Activated CD8-positive, alpha-beta memory T cell treated with anti-CD3 and anti-CD28 coated beads for 48 hours (primary cell): ENCODE measurements around the gene TMPRSS13.
"Not testable (repeated sequence)": the region's sequence is repeated elsewhere in the genome, so short reads cannot be mapped to it uniquely, and the experiment has no call there.

Experiments
- DNase-seq, 3 experiments: peaks; one replicate each; pipeline ENCODE4 v3.0.0-alpha.2; 2020; ENCODE audit warnings: low read depth in 2 of 3, low spot score in 2 of 3

The TMPRSS13 gene

DNA sequence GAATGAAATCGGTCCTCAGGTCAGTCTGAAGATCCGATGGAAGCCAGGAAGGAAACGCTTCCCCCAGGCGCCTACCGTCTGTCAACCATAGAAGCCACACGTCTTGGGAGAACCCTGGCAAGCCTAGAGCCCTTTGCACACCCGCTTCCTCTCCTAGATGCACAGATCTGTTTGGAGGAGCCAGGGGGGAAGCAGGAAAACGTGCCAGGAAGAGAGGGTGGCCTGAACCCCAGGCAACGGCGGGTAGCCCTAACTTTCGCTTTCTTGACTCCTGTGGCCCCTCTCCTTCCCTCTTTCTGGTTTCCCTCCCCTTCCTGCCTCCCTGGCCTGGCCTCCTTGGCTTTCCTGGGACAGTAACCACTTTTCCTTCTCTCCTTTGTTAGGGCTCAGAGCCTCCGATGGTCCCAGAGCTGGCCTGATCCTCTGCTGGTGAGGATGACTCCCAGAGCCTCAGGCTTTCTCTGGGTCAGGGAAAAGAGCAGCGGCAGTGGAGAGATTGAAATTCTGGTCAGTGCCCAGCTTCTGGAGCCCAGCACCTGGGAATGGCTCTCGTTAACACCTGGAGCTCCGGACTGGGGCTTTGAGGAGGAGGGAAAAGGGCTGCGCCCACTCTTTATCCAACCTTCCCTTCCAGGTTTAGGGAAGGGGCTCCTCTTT is 54.8 kb downstream of the TMPRSS13 start:
- DNase-seq = no peak

DNA sequence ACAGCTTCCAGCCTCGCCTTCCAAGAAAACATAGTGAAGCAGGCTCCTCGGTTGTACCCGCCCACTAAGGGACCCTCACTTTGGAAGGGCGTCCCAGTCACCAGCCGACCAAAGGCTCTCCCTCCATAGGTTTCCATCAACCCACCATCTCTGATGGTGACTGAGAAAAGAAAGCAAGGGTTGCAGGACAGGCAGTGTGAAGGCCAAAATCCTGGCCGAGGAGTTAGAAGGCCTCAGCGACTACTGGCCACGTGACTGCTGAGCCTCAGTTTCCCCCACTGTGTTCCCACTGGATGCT is 55.4 kb downstream of the TMPRSS13 start:
- no peak for DNase-seq

DNA sequence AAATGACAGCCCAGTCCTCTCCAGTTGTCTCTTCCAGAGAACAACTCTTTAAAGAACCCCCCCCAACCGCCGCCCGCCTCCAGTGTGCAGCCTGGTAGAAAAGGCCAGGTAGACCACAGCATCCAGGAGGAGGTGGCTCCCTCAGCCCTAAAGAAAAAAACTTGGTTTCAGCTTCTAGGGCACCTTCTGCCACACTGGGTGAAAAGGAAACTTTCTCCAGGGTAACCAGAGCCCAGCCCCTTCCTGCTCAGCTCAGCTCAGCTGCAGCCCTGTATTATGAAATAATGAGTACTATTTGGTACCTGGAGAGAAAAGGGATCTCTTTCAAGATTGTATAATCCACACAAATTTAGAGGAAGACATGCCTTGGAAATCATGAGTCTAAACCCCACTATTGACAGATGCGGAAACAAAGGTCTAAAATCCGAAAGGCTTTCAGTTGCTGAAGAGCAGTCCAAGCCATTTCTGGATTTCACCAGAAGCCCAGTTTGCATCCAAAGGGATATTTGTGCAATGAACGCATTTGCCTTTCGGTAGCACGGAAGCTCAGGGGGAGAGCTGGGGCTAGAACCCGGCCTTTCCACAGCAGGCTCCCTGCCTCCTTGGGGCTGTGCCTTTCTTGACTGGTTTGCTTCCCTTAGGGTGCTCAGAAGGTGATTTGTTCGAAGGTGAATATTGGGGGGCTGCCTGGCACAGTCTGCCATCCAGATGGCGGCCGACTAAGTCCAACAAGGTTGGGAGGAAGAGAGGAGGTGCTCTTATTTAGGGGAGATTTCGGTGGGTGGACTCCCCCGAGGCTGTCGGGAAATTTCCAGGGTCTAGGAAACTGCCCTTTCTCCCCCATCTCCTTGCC is 56.0 kb downstream of the TMPRSS13 start:
- no peak for DNase-seq

DNA sequence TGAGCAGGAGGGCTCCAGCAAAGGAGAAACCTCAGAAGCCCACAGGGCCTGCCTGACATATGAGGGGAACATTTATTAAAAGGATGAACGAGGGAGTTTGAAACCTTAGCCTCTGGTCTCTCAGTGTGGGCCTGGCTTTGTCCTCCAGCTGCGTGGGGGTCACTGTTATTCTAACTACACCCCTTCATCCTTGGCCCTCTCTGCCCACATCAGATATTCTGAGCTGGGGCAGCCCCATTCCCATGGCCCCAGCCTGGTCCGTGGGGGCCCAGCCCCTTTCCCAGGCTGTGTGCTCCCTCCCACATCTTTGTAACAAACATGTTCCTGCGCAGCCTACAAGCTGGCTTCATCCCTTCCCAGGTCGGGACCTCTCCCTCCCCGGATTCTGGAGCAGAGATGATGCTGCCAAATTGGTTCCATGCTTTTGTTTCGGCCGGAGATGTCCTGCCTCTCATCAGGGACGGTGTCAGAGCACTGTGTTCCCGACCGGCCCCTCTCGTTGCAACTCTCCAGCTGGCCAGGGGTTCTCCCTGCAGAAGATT is 56.7 kb downstream of the TMPRSS13 start:
- DNase-seq = no peak

DNA sequence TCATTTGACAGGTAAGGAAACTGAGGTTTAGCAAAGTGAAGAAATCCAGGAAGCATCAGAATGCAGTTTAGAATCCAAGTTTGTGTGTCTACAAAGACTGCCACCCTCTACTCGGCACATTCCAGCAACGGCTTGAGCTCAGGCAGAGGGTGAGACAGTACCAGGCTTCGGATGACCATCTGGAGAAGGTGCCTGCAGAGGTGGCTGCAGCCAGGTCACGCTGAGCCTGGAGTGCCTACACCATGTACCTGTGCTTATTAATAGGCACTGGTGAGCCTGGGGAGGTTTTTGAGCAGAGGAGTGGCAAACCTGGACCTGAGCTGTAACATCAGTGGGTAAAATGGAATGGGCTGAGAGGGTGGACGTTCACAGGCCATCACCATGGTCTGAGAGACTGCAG is 57.4 kb downstream of the TMPRSS13 start:
- DNase-seq = no peak

DNA sequence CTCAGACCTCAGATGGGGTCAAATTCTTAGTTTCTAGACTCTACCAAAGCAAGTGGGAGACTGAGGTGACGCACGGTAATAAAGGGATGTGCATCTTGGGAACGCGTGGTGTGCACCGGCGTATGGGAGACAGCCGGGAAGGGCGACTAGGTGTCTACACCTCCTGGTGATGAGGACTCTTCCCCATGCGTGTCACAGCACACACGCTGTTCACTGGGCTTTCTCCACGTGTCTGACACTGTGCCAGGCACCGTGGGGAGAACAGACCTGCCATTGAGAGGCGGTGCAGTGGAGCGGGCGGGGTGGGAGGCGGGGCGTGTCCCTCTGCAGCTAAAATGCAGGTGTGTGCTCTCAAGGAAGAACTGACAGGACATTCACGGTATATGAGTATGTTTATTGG is 58.0 kb downstream of the TMPRSS13 start:
- DNase-seq = no peak

DNA sequence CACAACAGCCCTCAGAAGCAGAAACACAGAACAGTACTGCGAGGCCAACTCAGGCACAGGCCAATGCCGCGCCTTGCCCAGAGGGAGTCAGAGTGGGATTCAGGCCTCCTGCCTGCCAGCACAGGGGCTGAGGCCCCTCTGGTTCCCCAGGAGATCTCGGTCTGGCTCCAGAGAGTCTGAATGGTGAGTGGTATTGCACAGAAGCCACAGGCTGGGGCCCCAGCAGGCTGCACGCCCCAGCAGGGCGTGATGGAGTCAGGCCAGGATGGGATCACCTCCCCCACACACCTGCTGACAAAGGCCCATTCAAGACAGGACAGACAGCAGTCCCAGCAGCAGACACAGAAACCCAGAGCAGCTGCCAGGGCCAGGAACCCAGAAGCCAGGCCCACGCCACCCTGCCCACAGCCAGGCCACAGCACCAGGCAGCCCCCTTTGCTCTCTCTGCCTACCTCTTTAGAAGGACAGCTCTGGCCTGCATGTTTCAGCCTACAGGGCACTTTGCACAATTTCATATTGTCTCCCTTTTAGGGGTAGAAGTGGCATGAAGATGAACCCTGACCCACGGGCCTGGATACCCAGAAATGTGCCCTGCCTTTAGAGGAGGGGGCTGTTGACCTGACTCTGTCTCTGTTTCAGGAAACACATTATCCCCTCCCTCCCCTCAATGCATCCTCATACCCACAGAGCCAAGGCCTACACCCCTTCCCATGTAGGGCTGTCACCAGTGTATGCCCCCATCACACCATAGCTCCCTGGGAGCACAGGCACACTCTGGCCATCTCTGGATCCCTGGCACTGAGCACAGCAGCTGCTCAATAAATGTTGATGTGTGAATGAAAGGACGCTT is 58.9 kb downstream of the TMPRSS13 start:
- DNase-seq = no peak

DNA sequence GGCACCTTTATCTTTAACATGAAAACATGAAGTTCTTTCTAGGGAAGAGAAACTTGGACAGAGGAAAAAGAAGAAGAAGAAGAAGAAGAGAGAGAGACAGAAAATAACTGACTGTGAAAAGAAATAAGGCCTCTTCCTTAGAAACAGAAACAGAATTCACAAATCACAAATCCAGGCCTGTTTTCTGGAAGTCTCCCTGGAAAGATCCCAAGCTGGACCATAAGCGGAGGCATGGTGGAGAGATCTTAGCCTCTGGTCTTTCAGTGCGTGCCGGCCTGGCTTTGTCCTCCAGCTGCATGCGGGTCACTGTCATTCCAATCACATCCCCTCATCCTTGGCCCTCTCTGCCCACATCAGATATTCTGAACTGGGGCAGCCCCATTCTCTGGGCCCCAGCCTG is 59.6 kb downstream of the TMPRSS13 start:
- DNase-seq = no peak

DNA sequence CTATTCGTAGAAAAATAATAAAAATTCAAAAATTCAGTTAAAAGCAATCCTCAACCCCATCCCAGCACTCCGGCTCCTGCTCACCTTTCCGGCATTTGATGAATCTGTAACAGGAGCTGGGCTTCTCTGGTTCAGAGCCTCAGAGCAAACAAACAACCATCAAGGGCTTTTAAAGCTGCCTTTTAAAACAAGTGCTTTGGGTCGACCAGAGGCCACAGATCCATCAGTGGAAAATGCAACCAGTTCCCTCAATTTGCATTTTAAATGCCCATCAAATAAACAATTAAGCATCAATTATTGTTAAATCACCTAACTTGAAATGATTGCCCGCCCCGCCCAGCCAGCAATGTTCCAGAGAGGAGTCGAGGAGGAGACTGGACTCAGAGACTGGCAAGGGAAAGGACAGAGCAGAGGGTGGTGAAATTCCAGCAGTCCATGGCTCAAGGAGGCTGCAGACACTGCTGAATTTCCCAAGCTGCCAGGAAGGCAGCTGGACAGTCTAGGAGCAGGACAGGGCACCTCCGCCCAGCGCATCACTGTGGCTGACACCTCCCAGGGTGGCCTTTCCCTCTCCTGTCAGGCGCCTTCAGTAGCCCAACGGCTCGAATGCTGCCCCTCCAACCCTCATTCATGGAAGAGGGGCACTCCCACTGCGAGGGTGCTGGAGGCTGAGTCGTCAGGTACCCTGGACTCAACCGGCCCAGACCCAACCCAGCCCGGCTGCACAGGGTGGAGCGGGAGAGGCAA is 60.2 kb downstream of the TMPRSS13 start:
- DNase-seq = no peak

DNA sequence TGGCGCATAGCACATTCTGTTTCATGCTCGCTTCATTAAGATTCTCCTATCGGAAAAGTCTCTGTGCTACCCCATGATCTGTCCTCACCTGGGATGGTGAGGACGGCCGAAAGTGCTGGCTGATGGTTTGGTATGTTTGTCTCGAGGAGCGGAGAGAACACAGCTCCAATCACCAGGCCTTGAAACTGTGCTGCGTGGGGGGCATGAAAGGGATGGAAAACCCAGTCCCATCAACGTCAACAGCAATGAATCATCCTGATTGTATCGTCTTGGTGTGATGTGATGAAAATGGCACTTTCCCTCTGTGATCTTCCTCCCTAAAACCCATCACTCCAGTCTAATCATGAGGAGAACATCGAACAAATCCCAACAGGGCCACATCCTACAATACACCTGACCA is 61.1 kb downstream of the TMPRSS13 start:
- DNase-seq = no peak

DNA sequence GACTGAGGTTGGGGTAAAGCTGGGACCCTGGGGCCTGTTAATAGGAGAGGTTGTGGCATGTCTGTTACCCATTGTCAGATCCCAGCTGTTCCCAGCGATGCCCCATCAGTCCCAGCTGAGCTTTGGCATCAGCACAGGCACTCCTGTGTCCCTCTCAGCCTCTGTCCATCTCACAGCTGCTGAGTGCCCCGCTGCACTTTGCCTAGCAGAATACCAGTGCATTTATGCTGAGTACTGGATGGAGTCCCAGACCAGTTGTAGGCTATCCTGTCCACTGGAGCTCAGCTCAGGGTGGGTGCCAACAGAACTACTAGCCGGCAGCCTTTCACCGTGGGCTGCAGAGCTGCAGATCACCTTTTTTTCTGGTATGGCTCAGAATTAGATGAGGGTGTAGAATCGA is 62.7 kb downstream of the TMPRSS13 start:
- no peak for DNase-seq

DNA sequence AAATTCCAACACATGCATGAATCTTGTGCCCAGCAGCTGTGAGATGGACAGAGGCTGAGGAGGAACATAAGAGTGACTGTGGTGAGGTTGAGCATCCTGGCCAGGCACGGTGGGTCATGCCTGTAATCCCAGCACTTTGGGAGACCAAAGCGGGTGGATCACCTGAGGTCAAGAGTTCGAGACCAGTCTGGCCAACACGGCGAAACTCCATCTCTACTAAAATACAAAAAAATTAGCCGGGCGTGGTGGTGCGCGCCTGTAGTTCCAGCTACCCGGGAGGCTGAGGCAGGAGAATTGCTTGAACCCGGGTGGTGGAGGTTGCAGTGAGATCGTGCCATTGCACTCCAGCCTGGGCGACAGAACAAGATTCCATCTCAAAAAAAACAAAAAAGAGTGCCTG is 63.7 kb downstream of the TMPRSS13 start:
- not testable (repeated sequence) for DNase-seq

DNA sequence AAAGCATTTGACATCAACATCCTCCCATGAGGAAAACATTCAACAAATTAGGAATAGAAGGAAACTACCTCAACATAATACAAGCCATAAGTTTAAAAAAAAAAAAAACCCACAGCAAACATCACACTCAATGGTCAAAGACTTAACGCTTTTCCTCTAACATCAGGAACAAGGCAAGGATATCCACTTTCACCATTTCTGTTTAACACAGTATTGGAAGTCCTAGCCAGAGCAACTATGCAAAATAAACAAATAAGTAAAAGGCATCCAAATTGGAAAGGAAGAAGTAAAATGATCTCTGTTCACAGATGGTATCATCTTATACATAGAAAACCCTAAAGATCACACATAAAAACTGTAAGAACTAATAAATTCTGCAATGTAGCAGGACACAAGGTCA is 65.8 kb downstream of the TMPRSS13 start:
- no peak for DNase-seq

DNA sequence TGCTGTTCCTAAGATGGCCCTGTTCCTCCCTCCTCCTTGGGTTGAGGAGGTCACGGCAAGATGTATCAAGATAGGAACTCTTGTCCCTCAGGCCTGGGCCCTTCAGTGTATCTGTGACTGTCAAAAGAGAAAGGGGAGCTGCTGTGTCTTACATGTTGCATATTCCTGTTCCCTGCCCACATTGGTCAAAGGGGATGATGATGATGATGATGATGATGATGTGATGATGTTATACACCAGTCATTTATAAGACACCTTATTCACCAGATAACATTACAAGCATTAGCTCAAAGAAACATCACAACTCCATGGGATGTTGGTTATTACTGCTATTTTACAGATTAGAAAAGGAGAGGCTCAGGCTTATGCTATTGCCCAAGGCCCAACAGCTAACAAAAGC is 66.4 kb downstream of the TMPRSS13 start:
- no peak for DNase-seq

DNA sequence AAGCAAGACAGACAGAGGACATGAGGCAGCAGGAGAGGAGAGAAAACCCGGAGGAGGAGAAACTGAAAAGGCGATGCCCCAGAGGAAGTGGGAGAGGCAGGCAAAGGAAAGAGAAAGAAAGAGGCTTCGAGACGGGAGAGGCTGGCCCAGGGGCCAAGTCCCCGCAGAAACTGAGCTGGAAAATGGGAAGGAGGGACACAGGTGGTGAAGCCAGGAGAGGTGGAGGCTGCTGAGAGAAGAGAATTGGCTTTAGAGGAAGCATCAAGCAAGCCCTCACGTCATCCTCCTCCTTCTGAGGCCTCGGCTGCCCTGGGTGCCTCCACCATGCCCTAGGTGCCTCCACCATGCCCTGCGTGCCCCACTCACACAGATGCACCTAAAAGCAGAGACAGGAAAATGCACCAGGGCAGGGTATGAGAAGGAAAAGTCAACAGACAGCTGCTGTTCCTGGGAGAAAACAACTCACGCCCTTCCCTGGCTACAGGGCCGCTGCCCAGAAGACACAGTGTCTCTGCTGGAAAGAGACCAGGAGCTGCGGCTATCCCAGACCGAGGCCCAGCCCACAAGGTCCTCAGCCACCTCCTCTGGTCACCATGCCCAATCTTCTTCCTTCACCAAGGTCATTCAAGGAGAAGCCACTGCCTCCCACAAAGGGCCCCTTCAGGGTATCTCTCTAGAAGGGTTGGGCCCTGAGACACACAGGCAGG is 67.0 kb downstream of the TMPRSS13 start:
- no peak for DNase-seq

DNA sequence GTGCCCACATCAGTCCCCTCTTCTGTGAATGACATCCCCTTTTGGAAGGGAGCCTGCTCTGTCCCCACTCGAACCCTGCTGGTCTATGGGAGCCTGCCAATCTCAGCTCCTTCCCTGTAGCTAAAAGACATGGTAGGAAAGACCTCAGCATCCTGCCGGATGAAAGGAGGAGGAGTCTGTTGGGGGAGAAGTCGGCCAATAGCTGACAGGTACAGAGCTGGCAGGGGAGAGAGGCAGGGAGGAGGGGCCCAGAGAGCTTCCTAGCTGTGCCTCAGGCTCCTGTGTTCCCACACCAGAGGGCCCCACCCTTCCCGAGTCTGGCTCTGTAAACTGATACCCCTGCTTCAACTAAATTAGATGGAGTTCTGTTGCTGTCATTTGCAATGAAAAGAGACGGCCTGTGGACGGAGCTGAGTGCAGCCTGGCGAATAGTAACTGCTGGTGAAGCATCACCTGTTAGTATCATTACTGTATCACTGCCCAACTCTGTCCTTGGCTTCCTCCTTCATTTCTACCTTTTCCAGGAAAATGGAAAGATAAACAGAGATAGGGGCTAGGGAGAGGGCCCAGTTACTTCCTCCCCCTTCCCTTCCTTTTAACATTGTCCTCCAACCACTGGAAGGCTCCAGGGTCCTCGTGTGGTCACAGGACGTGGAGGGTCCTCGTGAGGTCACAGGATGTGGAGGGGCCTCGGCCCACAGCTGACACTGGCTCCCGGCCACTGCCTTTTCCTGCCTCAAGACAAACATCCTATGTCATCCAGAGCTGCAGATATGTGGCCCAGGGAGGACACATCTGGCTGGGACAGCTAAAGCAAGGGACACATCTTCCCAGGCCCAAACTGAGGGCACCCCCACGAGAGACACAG is 67.8 kb downstream of the TMPRSS13 start:
- DNase-seq = no peak

DNA sequence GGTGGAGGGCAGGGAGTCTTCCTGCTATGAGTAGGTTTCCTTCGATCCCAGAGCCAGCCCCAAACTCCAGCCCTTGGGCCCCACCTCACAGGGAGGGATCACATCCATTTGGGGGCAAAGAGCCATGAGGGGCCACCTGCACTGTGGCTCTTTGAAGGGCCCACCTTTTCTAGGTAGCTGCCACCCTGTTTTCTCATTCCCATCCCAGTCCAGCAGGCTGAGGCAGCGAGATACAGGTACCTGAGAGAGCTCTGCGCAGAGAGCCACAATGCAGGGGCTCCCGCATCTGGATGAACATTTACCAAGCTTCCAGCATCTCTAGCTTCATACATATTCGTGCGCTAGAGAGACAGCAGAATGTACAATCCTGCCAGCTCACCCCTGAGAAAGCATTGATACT is 69.1 kb downstream of the TMPRSS13 start:
- no peak for DNase-seq

DNA sequence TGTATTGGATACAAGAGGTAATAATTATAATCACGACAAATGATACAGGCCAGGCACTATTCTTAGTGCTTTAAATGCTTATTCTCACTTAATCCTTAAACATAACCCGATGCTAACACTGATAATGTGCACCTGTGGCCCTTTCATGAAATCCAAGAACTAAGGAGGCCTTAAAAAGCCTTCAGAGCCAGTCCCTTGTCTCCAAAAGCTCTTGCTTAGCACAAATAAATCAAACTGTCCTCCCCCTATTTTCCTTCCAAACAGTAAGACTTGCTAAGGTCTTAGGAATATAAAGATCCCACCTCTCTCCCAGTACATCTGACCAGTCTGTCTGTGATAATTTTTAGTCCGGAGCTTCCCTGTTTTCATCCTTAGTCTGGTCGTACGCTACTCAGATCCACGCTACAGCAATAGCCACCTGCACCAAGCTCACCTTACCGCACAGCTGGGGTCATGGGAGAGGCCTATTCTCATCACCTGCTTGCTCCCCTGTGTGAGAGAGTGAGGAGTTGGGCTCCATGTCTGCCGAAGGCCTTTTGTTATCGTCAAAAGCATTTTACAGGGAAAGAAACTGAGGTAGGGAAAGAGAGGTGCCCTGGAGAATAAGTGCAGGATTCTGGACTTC is 69.6 kb downstream of the TMPRSS13 start:
- DNase-seq = no peak

DNA sequence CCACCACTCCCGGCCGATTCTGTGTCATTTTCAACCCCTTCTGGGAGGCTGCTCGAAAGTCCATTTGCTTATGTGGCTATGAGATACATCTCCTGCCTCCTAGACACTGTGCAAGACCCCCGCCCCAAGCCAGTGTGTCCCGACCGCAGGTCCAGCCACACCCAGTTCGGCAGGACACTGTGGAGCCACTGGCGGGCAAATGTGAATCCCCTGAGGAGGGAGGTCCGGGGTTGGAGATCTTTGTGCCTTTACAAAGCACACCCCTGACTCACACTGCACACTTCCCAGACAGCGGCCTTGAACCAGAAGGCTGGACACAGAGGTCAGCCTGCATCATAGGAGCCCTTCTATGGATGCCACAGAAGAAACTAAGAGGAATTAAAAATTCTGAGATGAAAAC is 70.1 kb downstream of the TMPRSS13 start:
- DNase-seq = no peak
